ENCODE measurements around the gene PILRB.
A peak's percentile ranks its signal among the peaks of the same experiment; 100 is the strongest.
"Not testable (repeated sequence)": the region's sequence is repeated elsewhere in the genome, so short reads cannot be mapped to it uniquely, and the experiment has no call there.

The PILRB gene

DNA sequence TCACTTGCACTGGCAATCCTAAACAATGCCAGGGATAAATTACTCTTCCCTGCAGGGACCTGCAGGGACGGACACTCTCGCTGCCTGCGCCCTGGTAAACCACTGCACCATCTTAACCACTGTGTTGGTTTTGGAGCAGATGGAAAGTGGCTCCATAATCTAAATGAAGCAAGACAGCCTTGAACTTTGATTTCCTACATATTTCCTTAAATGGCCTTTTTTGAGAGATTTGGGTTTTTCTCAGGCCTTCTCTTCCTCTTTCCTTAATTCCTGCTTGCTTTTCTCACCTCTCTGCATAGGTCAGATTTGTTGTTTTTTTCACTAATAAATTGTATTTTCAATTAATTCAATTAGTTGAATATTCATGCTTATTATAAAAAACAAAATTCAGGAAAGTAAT is 18.1 kb downstream of the PILRB start:
- H3K36me3 ChIP-seq (ENCODE audit: control insufficient read depth in 1 of 2, insufficient read depth in 2 of 2, low read length in 2 of 2), result no peaks in the 10 kb centered on the region
- no peak overlapping the region for H3K23ac ChIP-seq (ENCODE audit: low read length)
- no peak overlapping the region for H2BK5ac ChIP-seq (ENCODE audit: low read depth, low read length, poor library complexity)
- no peaks in the 10 kb centered on the region for H3K4me1 ChIP-seq (ENCODE audit: control insufficient read depth in 1 of 2, insufficient read depth in 2 of 2, low read length in 2 of 2)
- no peak overlapping the region for H3K14ac ChIP-seq (ENCODE audit: low read length)
- WGBS (ENCODE audit: extremely low coverage, insufficient coverage, insufficient read length), result no CpG with 5 or more reads among the region's 3 CpGs
- H3K79me2 ChIP-seq (ENCODE audit: control insufficient read depth, insufficient read depth, low read length, poor library complexity), result no peaks in the 10 kb centered on the region
- H3K4me3 ChIP-seq (ENCODE audit: low read depth, low read length), result no peak overlapping the region
- H4K91ac ChIP-seq (ENCODE audit: low read depth, low read length), result no peak overlapping the region
- H2AFZ ChIP-seq (ENCODE audit: insufficient read depth, low read length, poor library complexity), result no peak overlapping the region
- H2BK120ac ChIP-seq (ENCODE audit: insufficient read depth, low read length, poor library complexity), result no peak overlapping the region
- H3K27ac ChIP-seq (ENCODE audit: low read depth, low read length), result no peak overlapping the region
- H3K18ac ChIP-seq (ENCODE audit: low read length), result no peak overlapping the region
- H2AK5ac ChIP-seq (ENCODE audit: low read length), result no peak overlapping the region
- H3K4ac ChIP-seq (ENCODE audit: low read depth, low read length), result no peak overlapping the region
- H4K12ac ChIP-seq (ENCODE audit: low read depth, low read length), result no peak overlapping the region
- H3K4me2 ChIP-seq (ENCODE audit: low read length), result no peak overlapping the region
- H4K8ac ChIP-seq (ENCODE audit: low read depth, low read length), result no peak overlapping the region
- no peak overlapping the region for H2BK12ac ChIP-seq (ENCODE audit: low read length)
- no peaks in the 10 kb centered on the region for H3K27me3 ChIP-seq (ENCODE audit: insufficient read depth, low read length)
- DNase-seq, result no peak
- H3K9me3 ChIP-seq (ENCODE audit: insufficient read depth, low read depth, low read length), result no peaks in the 10 kb centered on the region
- H3K9ac ChIP-seq (ENCODE audit: low read length), result no peak overlapping the region
- H3K79me1 ChIP-seq (ENCODE audit: low read length), result no peaks in the 10 kb centered on the region

DNA sequence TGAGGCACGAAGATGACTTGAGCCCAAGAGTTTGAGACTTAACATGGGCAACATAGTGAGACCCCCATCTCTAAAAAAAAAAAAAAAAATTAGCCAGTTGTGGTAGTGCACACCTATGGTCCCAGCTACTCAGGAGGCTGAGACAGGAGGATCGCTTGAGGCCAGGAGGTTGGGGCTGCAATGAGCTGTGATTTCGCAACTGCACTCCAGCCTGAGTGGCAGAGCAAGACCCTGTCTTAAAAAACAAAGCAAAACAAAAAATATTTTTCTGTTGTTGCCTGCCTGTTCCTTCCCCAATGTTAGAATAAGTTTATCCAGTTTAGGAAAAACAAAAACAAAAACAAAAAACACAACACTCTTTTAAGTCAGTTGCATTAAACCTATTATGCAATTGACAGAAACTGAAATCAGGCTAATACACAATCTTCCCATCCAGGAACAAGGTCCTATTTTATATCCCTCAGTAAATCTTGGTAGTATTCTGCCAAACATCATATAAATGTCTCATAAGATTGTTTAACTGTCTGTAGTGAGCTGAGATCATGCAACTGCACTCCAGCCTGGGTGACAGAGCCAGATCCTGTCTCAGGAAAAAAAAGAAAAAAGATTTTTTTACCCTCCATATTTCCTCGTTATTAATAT is 20.3 kb downstream of the PILRB start:
- Histone ChIP-seq H2BK120ac (ENCODE audit: insufficient read depth, low read length, poor library complexity) (no peak overlapping the region), H2AK5ac (ENCODE audit: low read length) (no peak overlapping the region), H3K23ac (ENCODE audit: low read length) (no peak overlapping the region), H2BK5ac (ENCODE audit: low read depth, low read length, poor library complexity) (no peak overlapping the region), H3K4ac (ENCODE audit: low read depth, low read length) (no peak overlapping the region), H4K12ac (ENCODE audit: low read depth, low read length) (no peak overlapping the region), H3K4me2 (ENCODE audit: low read length) (no peak overlapping the region), H3K79me2 (ENCODE audit: control insufficient read depth, insufficient read depth, low read length, poor library complexity) (no peaks in the 10 kb centered on the region), H4K8ac (ENCODE audit: low read depth, low read length) (no peak overlapping the region), H3K14ac (ENCODE audit: low read length) (no peak overlapping the region), H2BK12ac (ENCODE audit: low read length) (no peak overlapping the region), H3K18ac (ENCODE audit: low read length) (no peak overlapping the region), H3K9me3 (ENCODE audit: insufficient read depth, low read depth, low read length) (no peaks in the 10 kb centered on the region), H3K27me3 (ENCODE audit: insufficient read depth, low read length) (no peaks in the 10 kb centered on the region), H4K91ac (ENCODE audit: low read depth, low read length) (no peak overlapping the region), H3K79me1 (ENCODE audit: low read length) (no peaks in the 10 kb centered on the region), H3K4me1 (ENCODE audit: control insufficient read depth in 1 of 2, insufficient read depth in 2 of 2, low read length in 2 of 2) (no peaks in the 10 kb centered on the region), H2AFZ (ENCODE audit: insufficient read depth, low read length, poor library complexity) (no peak overlapping the region), H3K36me3 (ENCODE audit: control insufficient read depth in 1 of 2, insufficient read depth in 2 of 2, low read length in 2 of 2) (no peaks in the 10 kb centered on the region), H3K27ac (ENCODE audit: low read depth, low read length) (no peak overlapping the region), H3K4me3 (ENCODE audit: low read depth, low read length) (no peak overlapping the region), H3K9ac (ENCODE audit: low read length) (no peak overlapping the region)
- no CpG with 5 or more reads among the region's 4 CpGs for whole genome bisulfite sequencing (ENCODE audit: extremely low coverage, insufficient coverage, insufficient read length)
- no peak for DNase-seq

DNA sequence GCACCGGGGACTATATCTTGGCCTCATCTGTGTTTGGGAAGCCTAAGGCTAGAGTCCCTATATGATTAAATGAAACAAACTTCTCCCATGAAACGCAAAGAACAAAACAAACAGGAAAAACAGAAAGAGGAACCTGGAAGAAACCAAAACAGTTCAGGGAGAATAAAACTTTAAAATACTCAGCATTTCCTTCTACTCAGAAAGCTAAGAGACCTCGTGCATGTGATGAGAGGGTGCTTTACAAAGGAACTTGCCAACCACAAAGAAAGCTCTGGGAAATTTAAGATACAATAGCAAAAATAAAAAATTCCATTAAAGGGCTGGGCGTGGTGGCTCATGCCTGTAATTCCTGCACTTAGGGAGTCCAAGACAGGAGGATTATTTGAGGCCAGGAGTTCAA is 22.3 kb downstream of the PILRB start:
- no peak overlapping the region for H4K8ac ChIP-seq (ENCODE audit: low read depth, low read length)
- H3K4me1 ChIP-seq (ENCODE audit: control insufficient read depth in 1 of 2, insufficient read depth in 2 of 2, low read length in 2 of 2), result no peaks in the 10 kb centered on the region
- no peak overlapping the region for H3K18ac ChIP-seq (ENCODE audit: low read length)
- no peak overlapping the region for H3K4me2 ChIP-seq (ENCODE audit: low read length)
- H2BK5ac ChIP-seq (ENCODE audit: low read depth, low read length, poor library complexity), result no peak overlapping the region
- H3K14ac ChIP-seq (ENCODE audit: low read length), result no peak overlapping the region
- H2AFZ ChIP-seq (ENCODE audit: insufficient read depth, low read length, poor library complexity), result no peak overlapping the region
- H2BK12ac ChIP-seq (ENCODE audit: low read length), result no peak overlapping the region
- DNase-seq, result peak in 1 of 2 donors; percentile 18
- H2BK120ac ChIP-seq (ENCODE audit: insufficient read depth, low read length, poor library complexity), result no peak overlapping the region
- WGBS (ENCODE audit: extremely low coverage, insufficient coverage, insufficient read length), result no CpG with 5 or more reads among the region's 4 CpGs
- H2AK5ac ChIP-seq (ENCODE audit: low read length), result no peak overlapping the region
- H3K23ac ChIP-seq (ENCODE audit: low read length), result no peak overlapping the region
- no peak overlapping the region for H3K4ac ChIP-seq (ENCODE audit: low read depth, low read length)
- no peak overlapping the region for H3K4me3 ChIP-seq (ENCODE audit: low read depth, low read length)
- no peaks in the 10 kb centered on the region for H3K36me3 ChIP-seq (ENCODE audit: control insufficient read depth in 1 of 2, insufficient read depth in 2 of 2, low read length in 2 of 2)
- no peaks in the 10 kb centered on the region for H3K79me1 ChIP-seq (ENCODE audit: low read length)
- H4K12ac ChIP-seq (ENCODE audit: low read depth, low read length), result no peak overlapping the region
- no peak overlapping the region for H3K27ac ChIP-seq (ENCODE audit: low read depth, low read length)
- no peaks in the 10 kb centered on the region for H3K79me2 ChIP-seq (ENCODE audit: control insufficient read depth, insufficient read depth, low read length, poor library complexity)
- no peaks in the 10 kb centered on the region for H3K27me3 ChIP-seq (ENCODE audit: insufficient read depth, low read length)
- no peak overlapping the region for H4K91ac ChIP-seq (ENCODE audit: low read depth, low read length)
- H3K9me3 ChIP-seq (ENCODE audit: insufficient read depth, low read depth, low read length), result no peaks in the 10 kb centered on the region
- H3K9ac ChIP-seq (ENCODE audit: low read length), result no peak overlapping the region

DNA sequence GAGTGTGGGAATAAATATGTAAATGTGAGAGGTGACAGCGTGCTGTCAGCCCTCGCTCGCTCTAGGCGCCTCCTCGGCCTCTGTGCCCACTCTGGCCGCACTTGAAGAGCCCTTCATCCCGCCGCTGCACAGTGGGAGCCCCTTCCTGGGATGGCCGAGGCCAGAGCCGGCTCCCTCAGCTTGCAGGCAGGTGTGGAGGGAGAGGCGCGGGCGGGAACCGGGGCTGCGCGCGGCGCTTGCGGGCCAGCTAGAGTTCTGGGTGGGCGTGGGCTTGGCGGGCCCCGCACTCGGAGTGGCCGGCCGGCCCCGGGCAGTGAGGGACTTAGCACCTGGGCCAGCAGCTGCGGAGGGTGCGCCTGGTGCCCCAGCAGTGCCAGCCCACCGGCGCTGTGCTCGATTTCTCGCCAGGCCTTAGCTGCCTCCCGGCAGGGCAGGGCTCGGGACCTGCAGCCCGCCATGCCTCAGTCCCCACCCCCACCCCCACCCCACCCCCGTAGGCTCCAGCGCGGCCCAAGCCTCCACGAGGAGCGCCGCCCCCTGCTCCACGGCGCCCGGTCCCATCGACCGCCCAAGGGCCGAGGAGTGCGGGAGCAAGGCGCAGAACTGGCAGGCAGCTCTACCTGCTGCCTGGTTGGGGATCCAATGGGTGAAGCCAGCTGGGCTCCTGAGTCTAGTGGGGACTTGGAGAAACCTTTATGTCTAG is 23.8 kb downstream of the PILRB start:
- H4K91ac ChIP-seq (ENCODE audit: low read depth, low read length); H2BK5ac ChIP-seq (ENCODE audit: low read depth, low read length, poor library complexity); H3K4me1 ChIP-seq (ENCODE audit: control insufficient read depth in 1 of 2, insufficient read depth in 2 of 2, low read length in 2 of 2); H2BK12ac ChIP-seq (ENCODE audit: low read length); H3K79me1 ChIP-seq (ENCODE audit: low read length); H2BK120ac ChIP-seq (ENCODE audit: insufficient read depth, low read length, poor library complexity); H3K27me3 ChIP-seq (ENCODE audit: insufficient read depth, low read length); H2AFZ ChIP-seq (ENCODE audit: insufficient read depth, low read length, poor library complexity); H4K8ac ChIP-seq (ENCODE audit: low read depth, low read length); H2AK5ac ChIP-seq (ENCODE audit: low read length); H3K9ac ChIP-seq (ENCODE audit: low read length); H3K4ac ChIP-seq (ENCODE audit: low read depth, low read length); H3K79me2 ChIP-seq (ENCODE audit: control insufficient read depth, insufficient read depth, low read length, poor library complexity); H4K12ac ChIP-seq (ENCODE audit: low read depth, low read length); H3K36me3 ChIP-seq (ENCODE audit: control insufficient read depth in 1 of 2, insufficient read depth in 2 of 2, low read length in 2 of 2); H3K4me2 ChIP-seq (ENCODE audit: low read length); H3K18ac ChIP-seq (ENCODE audit: low read length); H3K9me3 ChIP-seq (ENCODE audit: insufficient read depth, low read depth, low read length); H3K14ac ChIP-seq (ENCODE audit: low read length); H3K4me3 ChIP-seq (ENCODE audit: low read depth, low read length); H3K23ac ChIP-seq (ENCODE audit: low read length); DNase-seq; H3K27ac ChIP-seq (ENCODE audit: low read depth, low read length): not testable (repeated sequence)
- no CpG with 5 or more reads among the region's 49 CpGs for WGBS (ENCODE audit: extremely low coverage, insufficient coverage, insufficient read length)

Measured in trophoblast cell (in vitro differentiated cells and primary cell).